T-helper 1 cell (primary cell): Measurements from ENCODE around the gene CABLES1.

ENCODE experiments used
- DNase-seq, 5 donors: peaks; one replicate each; pipeline ENCODE4 v3.0.0-alpha.2; 2012 to 2020

CABLES1 gene

GRCh38 chr18:23171581-23172156, 36.4 kb downstream of the CABLES1 start:
- no peak for DNase-seq

- no peak for DNase-seq
Measured at GRCh38 chr18:23172591-23173380, 37.5 kb downstream of the CABLES1 start.

GRCh38 chr18:23173912-23174311, 38.6 kb downstream of the CABLES1 start:
- no peak for DNase-seq

- DNase-seq, result no peak
Measured at GRCh38 chr18:23176701-23177432, 41.6 kb downstream of the CABLES1 start.

GRCh38 chr18:23177433-23178072, 42.3 kb downstream of the CABLES1 start:
- DNase-seq, result no peak

- no peak for DNase-seq
Measured at GRCh38 chr18:23178201-23178600, 42.9 kb downstream of the CABLES1 start.

- DNase-seq, result no peak
Measured at GRCh38 chr18:23178661-23179081, 43.4 kb downstream of the CABLES1 start.

- DNase-seq, result no peak
Measured at GRCh38 chr18:23179416-23179815, 44.1 kb downstream of the CABLES1 start.

GRCh38 chr18:23181547-23181946, 46.3 kb downstream of the CABLES1 start:
- no peak for DNase-seq

- DNase-seq, result no peak
Measured at GRCh38 chr18:23182606-23183005, 47.3 kb downstream of the CABLES1 start.

GRCh38 chr18:23183411-23184150, 48.3 kb downstream of the CABLES1 start:
- DNase-seq, result no peak

GRCh38 chr18:23186781-23187180, 51.5 kb downstream of the CABLES1 start:
- DNase-seq, result no peak

- no peak for DNase-seq
Measured at GRCh38 chr18:23188068-23188760, 52.9 kb downstream of the CABLES1 start.

- no peak for DNase-seq
Measured at GRCh38 chr18:23189099-23189498, 53.8 kb downstream of the CABLES1 start.

- no peak for DNase-seq
Measured at GRCh38 chr18:23189768-23190661, 54.7 kb downstream of the CABLES1 start.

- DNase-seq, result no peak
Measured at GRCh38 chr18:23191232-23191631, 55.9 kb downstream of the CABLES1 start.

GRCh38 chr18:23193742-23194141, 58.5 kb downstream of the CABLES1 start:
- no peak for DNase-seq

GRCh38 chr18:23194155-23194996, 59.1 kb downstream of the CABLES1 start:
- DNase-seq, result no peak

GRCh38 chr18:23194997-23195957, 60.0 kb downstream of the CABLES1 start:
- no peak for DNase-seq
